Ramos (cell line): ENCODE results near the gene POU2AF3.
"Not testable (repeated sequence)": the region's sequence is repeated elsewhere in the genome, so short reads cannot be mapped to it uniquely, and the experiment has no call there.

Experiments
- in situ Hi-C: fragments of 300-500 bp; cut with MboI; formaldehyde crosslinking; loops from one replicate; pipeline ENCODE4 v1.14.3; 2022; ENCODE audit warnings: low sequenced_read_pairs; ENCODE audit not compliant: unreplicated experiment

Gene POU2AF3

GRCh38 chr11:111299101-111300026, 1.0 kb downstream of the POU2AF3 start:
- in situ Hi-C loops = no loop called here

GRCh38 chr11:111300569-111300968, 2.2 kb downstream of the POU2AF3 start:
- in situ Hi-C loops = no loop called here

DNA sequence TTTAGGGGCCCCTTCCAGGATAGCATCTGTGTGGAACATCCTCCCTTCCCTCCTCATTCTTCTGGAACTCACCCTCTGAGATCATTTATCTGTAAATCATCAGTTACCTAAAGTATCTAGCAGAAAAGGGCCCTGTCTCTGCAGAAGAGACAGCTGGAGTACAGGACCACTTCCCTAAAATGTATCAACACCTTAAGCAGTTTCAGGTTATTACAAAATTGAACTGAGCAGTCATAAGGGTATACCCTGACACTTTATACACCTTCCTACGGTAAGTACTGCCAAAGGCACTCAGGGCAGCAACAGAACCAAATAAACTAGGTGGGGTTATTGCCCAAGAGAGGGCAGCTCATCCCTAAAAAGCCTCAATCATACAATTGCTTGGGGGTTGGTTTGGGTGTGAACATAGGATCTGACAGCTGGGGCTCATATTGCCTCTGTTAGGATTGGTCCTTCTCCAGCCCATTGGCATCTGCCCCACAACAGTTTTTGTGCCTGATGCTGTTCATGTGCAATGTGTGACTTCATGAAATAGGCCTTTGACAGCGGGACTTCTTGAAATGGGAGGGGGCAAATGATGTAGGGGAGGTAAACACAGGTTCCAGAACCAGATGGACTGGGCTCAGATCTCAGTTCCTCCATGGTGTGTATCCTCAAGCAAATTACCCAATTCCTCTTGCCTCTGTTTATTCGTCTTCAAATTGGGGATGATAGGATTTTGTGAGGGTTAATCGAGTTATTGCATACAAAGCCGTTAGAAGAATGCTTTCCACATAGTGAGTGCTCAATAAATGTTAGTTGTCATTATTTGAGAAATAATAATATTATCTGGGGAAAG, 2.9 kb downstream of the POU2AF3 start:
- in situ Hi-C loops = no loop called here

- in situ Hi-C loops = no loop called here
These were observed 3.4 kb downstream of the POU2AF3 start for GRCh38 chr11:111301842-111302118.

- in situ Hi-C loops = no loop called here
These were observed 4.0 kb downstream of the POU2AF3 start for GRCh38 chr11:111302298-111302697.

DNA sequence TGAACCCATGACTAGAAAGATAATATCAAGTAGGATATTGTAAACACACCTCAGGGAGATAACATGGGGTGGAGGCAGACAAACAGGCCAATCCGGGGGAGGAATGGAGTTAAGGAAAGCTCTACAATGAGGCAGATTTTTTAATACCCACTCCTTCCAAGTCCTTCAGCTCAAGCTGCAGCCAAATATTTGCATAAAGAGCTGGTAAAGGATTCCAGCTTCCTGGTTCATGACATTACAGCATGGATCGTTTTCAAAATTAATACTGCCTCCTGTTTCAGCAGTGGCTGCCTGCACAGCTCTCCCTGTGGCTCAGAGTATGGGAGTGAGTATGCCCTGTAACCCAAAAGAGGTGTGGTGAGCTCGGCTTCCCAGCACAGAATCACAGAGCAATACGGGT, 5.1 kb downstream of the POU2AF3 start:
- in situ Hi-C loops = no loop called here

- in situ Hi-C loops = no loop called here
These were observed 6.9 kb downstream of the POU2AF3 start for GRCh38 chr11:111305162-111305802.

GRCh38 chr11:111305876-111306275, 7.5 kb downstream of the POU2AF3 start:
- in situ Hi-C loops = no loop called here

- in situ Hi-C loops = no loop called here
These were observed 8.0 kb downstream of the POU2AF3 start for GRCh38 chr11:111306321-111306720.

DNA sequence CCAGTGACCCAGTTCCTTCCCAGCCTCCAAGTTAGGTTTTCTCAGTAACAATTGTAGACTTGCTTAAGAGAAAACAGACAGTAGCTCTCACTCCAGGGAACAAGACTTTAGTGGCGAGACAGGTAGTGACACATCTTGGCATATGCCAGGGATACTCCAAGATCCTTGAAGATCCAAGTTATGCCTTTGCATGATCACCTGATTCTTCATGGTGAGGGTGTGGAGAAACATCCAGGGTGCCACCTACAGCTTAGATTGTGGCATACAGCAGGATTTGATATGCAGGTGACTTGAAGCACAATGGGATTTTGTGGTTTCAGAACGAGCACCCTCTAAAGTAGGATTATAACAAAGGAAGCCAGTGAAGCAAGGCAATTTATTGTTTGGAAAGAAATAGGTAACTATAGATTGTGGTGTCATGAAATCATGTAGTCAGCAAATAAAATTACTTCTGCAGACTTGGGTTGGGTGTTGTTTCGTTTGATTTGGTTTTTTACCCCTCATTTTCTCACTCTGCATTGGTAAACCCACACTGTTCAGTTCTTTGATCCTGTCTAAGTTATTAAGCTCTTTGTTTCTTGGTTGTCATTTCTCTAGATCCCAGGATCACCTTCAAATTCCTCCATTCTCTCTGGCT, 9.2 kb downstream of the POU2AF3 start:
- in situ Hi-C loops = no loop called here

DNA sequence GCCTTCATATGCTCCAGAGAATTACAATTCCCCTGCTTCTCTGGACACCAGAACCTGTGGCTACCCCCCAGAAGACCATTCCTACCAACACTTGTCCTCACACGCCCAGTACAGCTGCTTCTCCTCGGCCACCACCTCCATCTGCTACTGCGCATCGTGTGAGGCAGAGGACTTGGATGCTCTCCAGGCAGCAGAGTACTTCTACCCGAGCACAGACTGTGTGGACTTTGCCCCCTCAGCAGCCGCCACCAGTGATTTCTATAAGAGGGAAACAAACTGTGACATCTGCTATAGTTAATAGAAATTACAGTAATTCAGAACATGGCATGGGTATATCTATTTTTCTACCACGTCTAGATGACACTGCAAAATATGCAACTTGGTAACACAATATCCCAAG, 9.8 kb downstream of the POU2AF3 start:
- in situ Hi-C loops = no loop called here

GRCh38 chr11:111309215-111309915, 11.0 kb downstream of the POU2AF3 start:
- in situ Hi-C loops = no loop called here

- in situ Hi-C loops = no loop called here
These were observed 11.7 kb downstream of the POU2AF3 start for GRCh38 chr11:111310088-111310487.

DNA sequence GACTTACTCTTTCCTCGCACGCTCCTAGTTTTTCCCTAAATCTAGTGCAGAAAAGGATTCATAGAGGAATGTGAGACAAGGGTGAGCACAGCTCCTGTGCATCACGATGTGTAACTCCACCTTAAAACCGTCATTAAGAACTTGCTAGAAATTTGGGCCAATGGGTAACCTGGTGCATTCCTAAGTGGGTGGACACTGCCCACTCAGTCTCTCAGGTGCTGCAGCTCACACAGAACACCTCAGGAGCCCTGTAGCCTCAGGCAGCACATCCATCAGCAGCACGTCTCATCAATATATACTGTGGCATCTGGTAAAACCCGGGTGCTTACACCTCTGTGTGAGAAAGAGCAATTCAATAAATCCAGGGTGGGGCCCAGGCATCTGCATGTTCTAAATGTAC, 12.4 kb downstream of the POU2AF3 start:
- in situ Hi-C loops = no loop called here

DNA sequence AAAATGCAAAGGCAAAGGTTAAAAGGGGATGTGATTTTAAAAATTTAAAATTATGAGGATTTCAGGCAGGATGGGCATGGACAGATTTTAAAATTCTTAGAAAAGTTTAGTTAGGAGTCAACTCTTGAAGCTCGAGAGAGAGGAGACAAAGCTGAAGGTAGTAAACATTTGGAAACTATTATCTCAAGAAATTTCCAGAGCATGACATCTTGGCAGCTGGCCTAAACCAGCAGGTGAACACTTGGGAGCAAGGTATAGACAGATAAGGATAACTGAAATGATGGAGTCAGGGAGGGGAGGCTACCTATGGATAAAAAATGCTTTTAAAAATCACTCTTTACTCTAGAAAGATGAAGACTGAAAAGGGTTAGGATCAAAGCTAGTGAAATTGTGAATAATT, 13.7 kb downstream of the POU2AF3 start:
- in situ Hi-C loops = no loop called here

- in situ Hi-C loops = no loop called here
These were observed 20.9 kb downstream of the POU2AF3 start for GRCh38 chr11:111319296-111319695.

DNA sequence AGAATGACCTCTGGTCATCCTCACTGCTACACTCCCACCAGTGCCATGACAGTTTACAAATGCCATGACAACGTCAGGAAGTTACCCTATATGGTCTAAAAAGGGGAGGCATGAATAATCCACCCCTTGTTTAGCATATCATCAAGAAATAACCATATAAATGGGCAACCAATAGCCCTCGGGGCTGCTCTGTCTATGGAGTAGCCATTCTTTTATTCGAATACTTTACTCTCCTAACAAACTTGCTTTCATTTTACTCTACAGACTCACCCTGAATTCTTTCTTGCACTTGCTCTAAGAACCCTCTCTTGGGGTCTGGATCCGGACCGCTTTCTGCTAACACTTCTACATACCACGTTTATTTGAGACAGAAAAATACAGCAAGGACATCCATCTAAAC, 21.9 kb downstream of the POU2AF3 start:
- in situ Hi-C loops = not testable (repeated sequence)

- in situ Hi-C loops = no loop called here
These were observed 22.6 kb downstream of the POU2AF3 start for GRCh38 chr11:111320728-111321568.

DNA sequence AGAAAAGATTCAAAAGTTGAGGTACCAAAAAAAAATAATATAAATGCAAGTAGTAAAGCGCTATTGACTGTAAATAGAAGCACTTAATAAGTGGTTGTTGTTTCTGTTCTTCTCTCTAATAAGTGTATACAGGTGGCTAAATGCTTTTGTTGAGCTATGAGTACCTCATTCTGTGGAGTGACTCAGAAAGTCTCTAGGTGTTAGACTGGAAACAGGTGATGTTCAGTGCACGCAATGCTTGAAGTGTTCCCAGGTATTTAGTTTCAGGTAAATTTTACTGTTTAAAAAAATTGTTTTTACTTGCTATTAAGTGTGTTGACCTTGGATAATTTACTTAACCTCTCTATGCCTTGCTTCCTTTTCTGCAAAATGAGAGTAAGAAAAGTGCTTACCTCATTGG, 24.2 kb downstream of the POU2AF3 start:
- in situ Hi-C loops = no loop called here
